HG03575 (cell line): Measurements from ENCODE around the gene ARMH1.
A peak's percentile ranks its signal among the peaks of the same experiment; 100 is the strongest.
"Not testable (repeated sequence)": the region's sequence is repeated elsewhere in the genome, so short reads cannot be mapped to it uniquely, and the experiment has no call there.

Experiments used
- ATAC-seq: cut with Tn5 transposase; IDR thresholded peaks from one replicate; pipeline ENCODE4 v1.9.1; 2021; ENCODE audit not compliant: unreplicated experiment, insufficient number of reproducible peaks, low FRiP score; ENCODE audit errors: extremely low read depth

Gene ARMH1

DNA sequence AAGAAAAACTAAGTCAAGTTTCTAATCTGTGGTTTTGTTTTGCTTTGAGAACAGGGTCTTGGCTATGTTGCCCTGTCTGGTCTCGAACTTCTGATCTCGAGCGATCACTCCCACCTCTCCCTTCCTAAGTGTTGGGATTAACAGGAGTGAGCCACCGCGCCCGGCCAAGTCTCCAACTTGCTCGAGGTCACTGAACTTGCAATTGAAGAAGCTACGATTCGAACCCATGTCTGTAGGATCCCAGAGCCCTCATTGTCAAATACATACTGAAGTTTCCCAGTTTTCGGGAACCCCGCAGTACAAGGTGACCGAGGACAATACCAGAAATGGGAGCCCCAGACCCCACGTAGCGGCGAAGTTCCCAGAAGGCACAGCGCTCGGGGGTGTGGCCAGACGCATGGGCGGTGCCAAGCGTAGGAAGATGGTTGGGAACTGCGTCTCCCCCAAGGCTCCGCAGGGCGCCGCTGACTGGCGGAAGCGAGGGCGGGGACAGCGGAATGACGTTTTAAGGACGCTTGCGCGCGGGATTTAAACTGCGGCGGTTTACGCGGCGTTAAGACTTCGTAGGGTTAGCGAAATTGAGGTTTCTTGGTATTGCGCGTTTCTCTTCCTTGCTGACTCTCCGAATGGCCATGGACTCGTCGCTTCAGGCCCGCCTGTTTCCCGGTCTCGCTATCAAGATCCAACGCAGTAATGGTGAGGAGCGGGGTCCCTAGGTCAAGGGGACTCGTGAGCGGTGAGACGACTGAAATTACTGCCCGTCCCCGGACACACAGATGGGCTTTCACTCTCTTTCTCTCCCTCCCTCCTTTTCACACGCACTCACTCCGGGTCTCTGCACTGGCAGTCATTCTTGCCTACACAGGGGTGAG is 65.0 kb downstream of the ARMH1 start, which contains the start of gene KIF2C:
Gene KIF2C, plus strand, starts transcription at position 531 of the 872 bp plus-strand sequence. Its CDS starts 96 bp downstream, at position 627.
- peak; percentile 73 for ATAC-seq

DNA sequence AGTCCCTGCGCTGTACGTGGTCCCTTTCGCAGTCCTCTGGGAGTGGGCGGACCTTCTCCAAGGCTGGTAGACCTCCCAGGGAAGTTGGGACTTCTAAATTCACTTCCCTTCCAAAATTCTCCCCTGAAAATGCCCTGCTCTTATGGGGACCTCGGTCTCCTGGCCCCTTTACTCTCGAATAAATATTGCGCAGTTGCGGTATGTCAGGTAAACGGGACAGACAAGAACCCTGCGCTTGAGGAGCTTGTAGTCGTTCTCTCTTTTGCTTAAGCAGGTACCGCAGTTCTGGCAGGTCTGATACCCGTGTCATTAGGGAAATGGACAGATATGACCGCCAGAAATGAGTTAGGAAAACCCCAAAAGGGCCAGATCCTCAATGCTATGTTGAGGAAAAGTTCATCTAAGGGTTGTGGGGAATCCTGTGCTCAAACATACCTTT is 65.7 kb downstream of the ARMH1 start:
- ATAC-seq, result no peak

DNA sequence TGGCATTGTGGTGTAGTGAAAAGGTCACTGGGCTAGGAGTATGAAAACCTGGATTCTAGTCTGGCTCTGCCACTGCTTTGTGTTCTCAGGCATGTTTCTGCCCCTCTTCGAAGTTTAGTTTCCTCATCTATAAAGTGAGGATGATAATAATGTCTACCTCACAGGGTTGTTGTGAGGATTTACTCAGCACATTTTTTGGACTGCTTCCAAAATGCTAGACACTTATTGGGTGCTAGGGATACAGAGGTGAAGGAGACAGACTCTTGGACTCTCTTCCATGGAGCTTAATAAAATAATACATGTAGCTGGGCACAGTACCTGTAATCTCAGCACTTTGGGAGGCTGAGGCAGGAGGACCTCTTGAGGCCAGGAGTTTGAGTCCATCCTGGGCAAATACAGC is 68.7 kb downstream of the ARMH1 start:
- ATAC-seq, result no peak

DNA sequence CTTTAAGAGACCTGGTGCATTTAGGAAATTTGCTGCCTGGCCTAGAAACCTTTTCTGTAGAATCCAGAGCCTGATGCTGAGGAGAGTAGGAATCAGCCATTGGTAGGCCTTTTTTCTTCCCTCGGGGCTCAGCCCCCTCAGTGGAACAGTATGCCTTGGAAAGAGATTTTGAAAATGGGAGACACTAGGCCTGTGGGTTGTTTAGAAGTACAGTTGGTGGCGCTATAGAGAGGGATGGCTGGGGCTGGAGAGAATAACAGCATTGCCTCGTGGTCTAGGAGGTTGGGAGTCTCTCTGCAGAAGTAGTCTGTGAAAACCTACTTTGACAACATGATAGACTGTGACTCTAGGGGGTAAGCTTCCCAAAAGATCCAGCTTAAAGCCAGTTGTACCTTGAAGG is 73.4 kb downstream of the ARMH1 start:
- ATAC-seq, result no peak

DNA sequence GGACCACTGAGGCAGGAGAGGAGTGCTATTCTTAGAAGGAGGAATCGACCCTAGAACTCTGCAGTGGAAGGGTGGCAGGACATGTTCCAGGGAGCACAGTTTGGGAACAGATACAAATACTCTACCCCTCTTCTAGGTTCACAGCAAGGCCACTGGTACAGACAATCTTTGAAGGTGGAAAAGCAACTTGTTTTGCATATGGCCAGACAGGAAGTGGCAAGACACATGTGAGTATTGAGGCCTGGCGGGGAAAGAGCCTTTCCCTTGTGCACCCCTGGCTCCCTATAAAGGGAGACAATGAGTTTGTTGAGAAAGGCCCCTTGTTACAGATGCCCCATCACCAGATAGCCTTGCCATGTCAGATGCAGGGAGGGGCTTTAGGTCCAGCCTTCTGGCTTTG is 82.9 kb downstream of the ARMH1 start:
- no peak for ATAC-seq

DNA sequence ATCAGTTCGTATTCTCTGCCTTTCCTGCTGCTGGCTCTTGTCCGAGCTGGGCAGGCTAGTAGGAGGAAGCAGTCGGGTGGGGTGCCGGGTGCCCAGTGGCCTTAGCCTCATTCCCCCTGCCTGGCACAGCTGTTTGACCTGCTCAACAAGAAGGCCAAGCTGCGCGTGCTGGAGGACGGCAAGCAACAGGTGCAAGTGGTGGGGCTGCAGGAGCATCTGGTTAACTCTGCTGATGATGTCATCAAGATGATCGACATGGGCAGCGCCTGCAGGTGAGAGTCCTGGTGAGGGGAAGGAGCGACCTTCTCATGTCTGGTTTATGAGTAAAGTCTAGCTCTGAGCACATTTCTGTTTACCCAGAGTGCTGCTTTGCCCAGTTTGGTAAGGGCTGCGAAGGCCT is 84.6 kb downstream of the ARMH1 start:
- no peak for ATAC-seq

DNA sequence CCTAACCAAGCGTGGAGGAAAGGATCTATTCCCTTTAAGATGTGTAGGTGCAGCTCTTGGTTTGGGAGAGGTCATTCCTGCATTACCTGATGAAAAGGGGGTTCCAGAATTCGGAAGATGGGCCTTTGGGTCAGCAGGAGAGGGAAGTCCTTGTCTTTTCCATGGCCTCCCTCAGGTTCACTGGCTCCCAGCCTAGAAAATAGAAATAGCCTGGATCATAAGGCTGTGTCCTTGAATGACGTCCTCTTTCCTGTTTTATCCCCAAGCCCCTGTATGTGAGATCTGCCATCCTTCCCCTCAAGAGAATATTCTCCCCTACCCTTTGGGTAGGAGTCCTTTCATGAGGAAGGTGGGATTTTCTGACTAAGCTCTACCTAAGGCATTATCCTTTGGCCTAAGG is 86.4 kb downstream of the ARMH1 start:
- no peak for ATAC-seq

DNA sequence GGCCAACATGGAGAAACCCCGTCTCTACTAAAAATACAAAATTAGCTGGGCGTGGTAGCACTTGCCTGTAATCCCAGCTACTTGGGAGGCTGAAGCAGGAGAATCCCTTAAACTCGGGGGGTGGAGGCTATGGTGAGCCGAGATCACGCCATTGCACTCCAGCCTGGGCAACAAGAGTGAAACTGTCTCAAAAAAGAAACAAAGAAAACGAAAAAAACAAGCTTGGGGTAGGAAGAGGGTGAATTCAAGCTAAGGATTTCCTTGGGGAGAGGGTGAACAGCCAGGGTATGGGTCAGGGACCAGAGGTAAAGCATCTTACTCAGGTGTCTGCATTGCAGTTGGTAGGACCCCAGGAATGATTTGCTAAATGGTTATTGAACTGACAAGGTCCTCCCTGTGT is 91.9 kb downstream of the ARMH1 start:
- ATAC-seq, result not testable (repeated sequence)
